Hepatocyte (in vitro differentiated cells): ENCODE results near the gene POLD4.

Experiments
- EZH2 ChIP-seq: fragments of 200-600 bp; sonication (generic); IDR thresholded peaks from 2 replicates; pipeline ENCODE4 v1.6.1; 2016; ENCODE audit warnings: antibody characterized with exemption, mild to moderate bottlenecking, borderline replicate concordance
- EZH2phosphoT487 ChIP-seq: fragments of 200-600 bp; sonication (generic); IDR thresholded peaks from one replicate; pipeline ENCODE4 v1.6.1; 2018; ENCODE audit warnings: antibody characterized with exemption, mild to moderate bottlenecking, low read depth, moderate library complexity; ENCODE audit not compliant: unreplicated experiment, severe bottlenecking
- TF ChIP-seq, protein P1 (sequence below): fragments of 200-600 bp; sonication (generic); IDR thresholded peaks from 2 replicates; pipeline ENCODE4 v1.5.1; 2016; ENCODE audit warnings: antibody characterized with exemption, mild to moderate bottlenecking; ENCODE audit not compliant: poor library complexity

DNA sequence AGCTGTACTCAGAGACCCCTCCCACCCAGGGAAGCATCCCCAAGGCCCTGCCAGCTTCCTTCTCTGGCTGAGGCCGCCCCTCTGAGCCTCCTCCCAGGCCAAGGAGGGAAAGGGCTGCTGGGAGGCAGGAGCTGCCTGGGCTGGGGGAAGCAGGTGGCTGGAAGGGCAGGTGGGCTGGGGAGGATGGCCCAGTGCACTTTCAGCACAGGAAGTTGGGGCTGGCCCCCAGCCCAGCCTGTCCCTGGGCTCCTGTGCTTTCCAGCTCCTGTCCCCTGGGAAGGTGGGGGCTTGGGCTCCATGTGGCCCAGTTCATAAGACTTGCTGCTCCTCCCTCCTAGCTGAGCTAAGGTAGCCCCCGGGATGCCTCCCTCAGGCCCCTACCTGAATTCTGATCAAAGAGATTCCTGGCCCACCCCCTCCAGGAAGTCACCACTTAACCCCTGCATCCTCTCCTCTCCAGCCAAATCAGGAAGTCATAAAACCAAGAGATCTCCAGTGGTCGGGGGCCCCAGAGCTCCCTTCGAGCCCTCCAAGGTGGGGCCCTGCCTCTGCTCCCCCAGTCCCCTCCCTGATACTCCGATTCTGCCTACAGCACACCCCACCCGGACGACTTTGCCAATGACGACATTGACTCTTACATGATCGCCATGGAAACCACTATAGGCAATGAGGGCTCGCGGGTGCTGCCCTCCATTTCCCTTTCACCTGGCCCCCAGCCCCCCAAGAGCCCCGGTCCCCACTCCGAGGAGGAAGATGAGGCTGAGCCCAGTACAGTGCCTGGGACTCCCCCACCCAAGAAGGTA is 43.4 kb upstream of the POLD4 start:
- TF ChIP-seq EZH2 (no peak), EZH2phosphoT487 (no peak)
- TF ChIP-seq, protein P1, sequence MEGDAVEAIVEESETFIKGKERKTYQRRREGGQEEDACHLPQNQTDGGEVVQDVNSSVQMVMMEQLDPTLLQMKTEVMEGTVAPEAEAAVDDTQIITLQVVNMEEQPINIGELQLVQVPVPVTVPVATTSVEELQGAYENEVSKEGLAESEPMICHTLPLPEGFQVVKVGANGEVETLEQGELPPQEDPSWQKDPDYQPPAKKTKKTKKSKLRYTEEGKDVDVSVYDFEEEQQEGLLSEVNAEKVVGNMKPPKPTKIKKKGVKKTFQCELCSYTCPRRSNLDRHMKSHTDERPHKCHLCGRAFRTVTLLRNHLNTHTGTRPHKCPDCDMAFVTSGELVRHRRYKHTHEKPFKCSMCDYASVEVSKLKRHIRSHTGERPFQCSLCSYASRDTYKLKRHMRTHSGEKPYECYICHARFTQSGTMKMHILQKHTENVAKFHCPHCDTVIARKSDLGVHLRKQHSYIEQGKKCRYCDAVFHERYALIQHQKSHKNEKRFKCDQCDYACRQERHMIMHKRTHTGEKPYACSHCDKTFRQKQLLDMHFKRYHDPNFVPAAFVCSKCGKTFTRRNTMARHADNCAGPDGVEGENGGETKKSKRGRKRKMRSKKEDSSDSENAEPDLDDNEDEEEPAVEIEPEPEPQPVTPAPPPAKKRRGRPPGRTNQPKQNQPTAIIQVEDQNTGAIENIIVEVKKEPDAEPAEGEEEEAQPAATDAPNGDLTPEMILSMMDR = no peak
